NAMALWA (cell line): ENCODE results near the gene SMIM27.

Experiments
- DNase-seq: peaks from one replicate; pipeline ENCODE4 v3.0.0-alpha.2; 2015; ENCODE audit warnings: low spot score

SMIM27 gene

DNA sequence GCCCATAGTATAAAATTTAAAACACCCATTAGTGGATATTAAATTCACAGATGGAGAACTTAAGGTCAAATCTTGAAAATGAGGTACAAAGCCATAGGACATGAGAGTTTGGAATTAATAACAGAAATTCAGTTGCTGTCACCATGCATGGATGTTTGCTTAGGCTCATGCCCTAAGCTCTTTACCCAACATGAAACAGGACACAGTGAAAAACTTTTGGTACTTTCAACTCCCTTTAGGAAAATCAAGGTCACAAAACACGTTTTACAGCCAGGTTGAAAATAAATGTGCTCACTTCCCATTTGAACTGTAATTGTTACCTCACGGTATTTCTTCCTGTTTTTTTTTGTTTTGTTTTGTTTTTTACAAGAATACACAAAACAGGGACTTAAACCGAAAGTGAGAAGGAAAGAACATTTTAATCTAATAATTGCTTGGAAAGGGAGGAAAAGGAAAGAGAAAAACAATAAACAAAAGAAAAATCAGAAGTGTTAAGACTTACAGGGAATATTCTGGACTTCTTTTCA lies 6.3 kb downstream of the SMIM27 start:
- no peak for DNase-seq

- no peak for DNase-seq
These were observed 13.8 kb downstream of the SMIM27 start for GRCh38 chr9:32565967-32566366.

DNA sequence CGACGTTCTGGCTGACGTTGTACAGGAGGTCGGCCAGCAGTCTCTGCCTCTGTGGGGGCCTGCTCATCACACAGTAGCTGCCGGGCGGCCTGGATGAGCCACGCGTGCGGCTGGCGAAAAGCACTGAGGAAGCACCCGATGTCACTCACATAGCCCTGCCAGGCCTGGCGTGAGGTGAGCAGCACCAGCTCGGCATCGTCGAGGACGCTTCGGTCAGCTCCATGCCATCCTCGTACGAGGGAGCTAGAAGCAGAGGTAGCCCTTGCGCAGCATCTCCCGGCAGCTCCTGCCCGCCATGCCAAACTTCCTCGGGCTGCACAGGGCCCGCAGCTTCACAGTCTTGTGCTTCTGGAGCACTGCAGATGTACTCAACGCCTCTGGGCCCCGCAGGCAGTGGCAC lies 14.6 kb downstream of the SMIM27 start:
- no peak for DNase-seq

DNA sequence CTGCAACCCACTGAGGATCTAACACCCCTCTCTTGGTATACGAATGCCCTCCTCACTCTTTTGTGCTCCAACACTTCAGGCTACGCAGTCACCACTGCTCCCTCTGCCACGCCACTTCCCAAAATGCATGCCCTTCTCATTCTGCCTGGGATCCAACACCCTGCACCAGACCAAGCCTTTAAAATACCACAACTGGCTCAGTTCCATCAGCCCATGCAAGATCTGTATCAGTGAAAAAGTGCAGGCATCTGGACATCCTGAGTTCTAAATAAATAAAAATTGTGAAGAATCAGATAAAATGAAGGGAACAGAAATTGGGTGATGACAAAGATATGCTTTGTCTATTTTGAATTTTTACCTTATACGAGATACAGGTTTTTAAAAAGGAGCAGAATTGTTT lies 18.1 kb downstream of the SMIM27 start:
- DNase-seq: no peak

GRCh38 chr9:32571969-32572899 lies 20.1 kb downstream of the SMIM27 start:
- peak; percentile 93 for DNase-seq

DNA sequence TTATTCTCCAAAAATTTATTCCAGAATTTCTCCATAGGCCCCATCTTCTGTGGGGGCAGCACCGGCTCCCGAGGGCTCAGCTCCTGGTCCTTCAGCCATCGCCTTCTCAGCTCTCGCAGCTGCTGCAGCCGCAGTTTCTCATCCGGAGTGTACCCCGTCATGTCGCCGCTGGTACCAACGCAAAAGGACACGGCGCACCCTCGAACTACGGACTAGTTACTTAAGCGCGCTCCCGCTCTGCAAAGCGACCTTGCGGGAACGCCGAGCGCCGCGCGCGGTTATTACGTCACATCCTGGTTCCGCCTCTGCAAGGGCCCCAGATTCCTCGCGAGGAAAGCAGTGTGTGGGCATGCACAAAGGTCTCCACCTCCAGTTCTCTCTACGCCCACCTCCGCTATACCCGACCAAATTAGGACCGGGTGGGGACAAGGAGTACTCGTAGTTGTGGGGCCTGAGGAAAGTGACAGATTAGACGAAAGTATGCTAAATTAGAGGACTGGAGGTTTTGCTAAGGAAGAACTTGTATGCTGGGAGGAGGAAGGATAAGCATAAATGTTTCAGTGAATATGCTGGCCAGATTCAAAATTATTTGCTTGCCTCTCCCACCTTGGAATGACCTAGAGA lies 20.9 kb downstream of the SMIM27 start, which contains the start of gene NDUFB6:
NDUFB6 (minus strand) TSS at position 260 of the 624 bp plus-strand sequence; CDS start at position 161, 99 bp downstream.
- peak; percentile 98 for DNase-seq

DNA sequence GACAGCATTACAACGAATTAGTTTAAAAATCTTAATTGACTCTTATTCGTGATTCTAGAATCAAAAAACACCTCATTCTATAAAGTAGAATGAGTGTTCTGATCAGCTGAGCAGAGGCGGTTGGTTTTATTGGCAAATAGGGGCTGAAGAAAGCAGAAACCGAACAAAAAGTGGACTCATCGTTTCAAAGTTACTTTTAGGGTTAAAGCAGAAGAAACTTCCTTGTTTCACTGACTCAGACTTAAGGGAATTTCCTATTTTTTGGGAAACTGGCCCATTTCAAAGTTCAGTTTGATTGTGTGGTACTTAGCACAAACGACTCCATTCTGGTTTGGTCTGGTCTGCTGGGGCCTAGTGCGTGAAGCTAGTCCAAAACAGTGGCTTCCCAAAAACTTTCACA lies 21.7 kb downstream of the SMIM27 start:
- DNase-seq: no peak

- DNase-seq: peak; percentile 22
These were observed 22.7 kb downstream of the SMIM27 start for GRCh38 chr9:32574858-32575257.

- DNase-seq: no peak
These were observed 25.2 kb downstream of the SMIM27 start for GRCh38 chr9:32577316-32577715.

DNA sequence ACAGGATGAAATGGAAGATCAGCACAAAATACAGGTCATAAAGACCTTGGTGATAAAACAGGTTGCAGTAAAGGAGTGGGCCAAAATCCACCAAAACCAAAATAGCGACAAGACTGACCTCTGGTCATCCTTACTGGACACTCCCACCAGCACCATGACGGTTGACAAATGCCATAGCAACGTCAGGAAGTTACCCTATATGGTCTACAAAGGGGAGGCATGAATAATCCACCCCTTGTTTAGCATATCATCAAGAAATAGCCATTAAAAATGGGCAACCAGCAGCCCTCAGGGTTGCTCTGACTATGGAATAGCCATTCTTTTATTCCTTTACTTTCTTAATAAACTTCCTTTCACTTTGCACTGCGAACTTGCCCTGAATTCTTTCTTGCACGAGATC lies 26.8 kb downstream of the SMIM27 start:
- DNase-seq: no peak

DNA sequence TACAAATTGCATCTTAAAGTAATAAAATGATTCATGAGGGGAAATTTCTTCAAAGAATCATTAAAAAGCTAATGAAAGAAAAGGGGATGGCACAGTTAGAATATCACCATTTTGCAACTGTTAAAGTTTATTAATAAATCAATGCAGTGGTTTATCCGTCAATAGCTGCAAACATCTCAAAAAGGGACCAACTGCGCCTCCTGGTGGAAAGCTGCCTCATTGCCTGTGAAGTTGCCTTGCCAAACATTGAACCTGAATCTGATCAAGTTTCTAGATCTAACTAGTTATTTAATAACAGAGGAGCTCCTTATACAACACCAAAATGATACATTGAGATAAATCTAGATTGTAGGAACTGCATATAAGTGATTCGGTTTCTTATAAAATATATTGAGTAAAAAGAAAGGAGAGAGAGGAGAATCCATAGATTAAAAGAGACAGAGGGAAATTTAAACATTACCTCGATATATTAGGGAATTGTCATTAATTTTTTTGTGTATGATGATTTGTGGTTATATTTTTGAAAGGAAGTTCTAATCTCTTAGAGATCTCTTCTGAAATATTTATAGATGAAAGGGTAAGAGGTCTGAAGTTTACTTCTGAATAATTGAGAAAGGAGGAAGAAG lies 27.7 kb downstream of the SMIM27 start:
- DNase-seq: peak; percentile 83

DNA sequence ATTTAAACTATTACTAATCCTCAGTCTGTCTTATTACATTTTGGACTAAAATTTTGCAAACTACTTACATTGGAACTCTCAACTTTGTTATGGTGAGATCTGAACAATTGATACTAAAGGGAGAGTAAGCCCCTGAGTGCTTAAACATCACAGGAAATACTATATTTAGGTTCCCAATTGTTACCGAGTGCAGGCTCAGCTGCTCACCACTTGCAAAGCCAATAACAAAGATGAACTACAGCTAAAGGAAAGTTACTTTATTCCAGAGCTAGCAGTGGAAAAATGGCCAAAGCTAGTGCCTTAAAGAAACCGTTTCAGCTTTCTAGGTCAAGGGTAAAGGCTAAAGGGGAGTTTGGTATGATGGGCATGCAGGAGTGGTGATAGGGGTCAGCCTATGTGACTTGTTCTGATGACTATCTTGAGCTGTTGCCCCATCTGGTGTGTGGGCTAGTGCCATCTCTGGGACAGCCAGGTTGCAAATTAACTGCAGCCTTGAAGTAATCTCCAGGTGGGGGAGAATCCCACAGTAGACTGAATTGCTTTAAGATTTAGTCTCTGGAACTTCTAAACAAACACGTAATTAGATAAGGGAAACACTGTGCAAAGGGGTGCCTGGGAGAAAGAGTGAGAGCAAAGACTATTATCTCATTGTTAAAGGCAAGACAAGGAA lies 28.6 kb downstream of the SMIM27 start:
- no peak for DNase-seq

DNA sequence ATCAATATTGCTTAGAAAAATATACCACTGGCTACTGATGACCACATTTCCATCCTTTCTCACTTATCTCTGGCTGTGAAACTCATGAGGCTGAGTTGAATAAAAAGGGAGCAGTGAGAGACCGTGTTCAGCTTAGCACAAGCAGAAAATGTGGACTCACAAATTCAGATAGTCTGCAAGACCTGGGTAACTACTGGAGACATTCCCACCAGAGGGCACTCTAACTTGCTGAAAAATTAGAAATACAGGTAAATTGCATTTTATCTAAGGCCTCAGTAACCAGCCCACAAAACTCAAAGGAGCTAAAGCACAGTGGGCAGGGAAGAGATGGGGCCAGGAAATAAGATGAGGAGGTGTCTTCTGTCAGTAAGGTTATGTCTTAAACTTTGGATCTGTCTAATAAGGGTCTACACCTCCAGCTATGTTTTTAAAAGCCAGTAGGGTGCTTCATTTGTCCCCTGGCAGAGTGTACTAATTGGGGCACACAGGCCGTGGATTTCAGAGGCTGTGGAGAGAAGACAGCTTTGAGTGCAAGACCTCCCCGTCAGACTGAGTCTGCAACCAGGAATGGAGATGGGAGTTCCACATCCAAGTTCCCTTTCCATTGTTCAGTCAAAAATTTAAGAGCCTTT lies 29.5 kb downstream of the SMIM27 start:
- DNase-seq: peak; percentile 75

GRCh38 chr9:32584784-32585183 lies 32.7 kb downstream of the SMIM27 start:
- no peak for DNase-seq

DNA sequence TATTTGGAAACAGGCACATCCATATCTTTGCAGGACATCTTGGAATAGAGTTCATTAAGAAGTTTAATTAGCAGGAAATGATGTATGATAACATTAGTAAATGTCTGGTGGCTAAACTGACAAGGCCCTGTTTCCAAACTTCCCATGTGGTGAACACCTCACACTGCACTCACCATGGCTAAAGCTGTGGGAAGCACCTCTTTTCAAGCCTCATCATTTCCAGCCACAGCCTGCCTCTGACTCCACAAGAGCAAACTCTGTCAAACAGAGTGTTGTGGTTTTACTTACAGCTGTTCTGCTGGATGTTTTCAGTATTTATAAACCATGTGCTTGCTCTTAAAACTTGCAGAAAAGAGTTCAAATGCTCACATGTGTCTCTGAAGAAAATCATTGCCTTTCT lies 35.8 kb downstream of the SMIM27 start:
- DNase-seq: no peak

DNA sequence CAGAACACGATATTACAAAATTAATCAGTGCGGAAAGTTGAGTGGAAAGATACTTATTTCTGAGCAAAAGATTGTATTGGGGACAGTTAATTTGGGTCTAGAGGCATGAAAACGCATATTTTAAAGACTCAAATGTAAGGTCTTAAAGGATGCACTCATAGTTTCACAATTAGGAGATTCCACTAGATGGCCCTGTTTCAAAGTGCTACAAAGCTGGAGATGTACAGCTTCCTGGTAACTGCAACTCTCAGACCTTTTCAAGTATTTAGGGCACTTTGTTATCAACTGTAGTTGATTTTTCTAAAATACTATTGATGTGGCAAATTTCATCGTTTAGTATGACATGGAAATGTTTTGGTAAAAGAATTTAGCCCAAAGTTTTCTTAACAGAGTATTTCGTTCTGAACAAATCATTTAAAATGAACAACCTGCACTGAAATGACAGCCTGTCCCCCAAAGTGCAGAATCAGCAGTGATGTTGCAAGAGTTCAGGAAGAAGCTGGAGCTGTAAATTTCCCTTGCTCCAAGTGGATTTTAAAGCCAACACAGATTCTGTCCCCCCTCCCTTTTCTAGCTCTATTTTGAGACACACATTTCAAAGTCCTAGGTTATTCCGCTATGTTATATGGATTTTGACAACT lies 37.1 kb downstream of the SMIM27 start:
- peak; percentile 64 for DNase-seq

GRCh38 chr9:32590476-32590875 lies 38.3 kb downstream of the SMIM27 start:
- no peak for DNase-seq

GRCh38 chr9:32590898-32591297 lies 38.8 kb downstream of the SMIM27 start:
- no peak for DNase-seq

DNA sequence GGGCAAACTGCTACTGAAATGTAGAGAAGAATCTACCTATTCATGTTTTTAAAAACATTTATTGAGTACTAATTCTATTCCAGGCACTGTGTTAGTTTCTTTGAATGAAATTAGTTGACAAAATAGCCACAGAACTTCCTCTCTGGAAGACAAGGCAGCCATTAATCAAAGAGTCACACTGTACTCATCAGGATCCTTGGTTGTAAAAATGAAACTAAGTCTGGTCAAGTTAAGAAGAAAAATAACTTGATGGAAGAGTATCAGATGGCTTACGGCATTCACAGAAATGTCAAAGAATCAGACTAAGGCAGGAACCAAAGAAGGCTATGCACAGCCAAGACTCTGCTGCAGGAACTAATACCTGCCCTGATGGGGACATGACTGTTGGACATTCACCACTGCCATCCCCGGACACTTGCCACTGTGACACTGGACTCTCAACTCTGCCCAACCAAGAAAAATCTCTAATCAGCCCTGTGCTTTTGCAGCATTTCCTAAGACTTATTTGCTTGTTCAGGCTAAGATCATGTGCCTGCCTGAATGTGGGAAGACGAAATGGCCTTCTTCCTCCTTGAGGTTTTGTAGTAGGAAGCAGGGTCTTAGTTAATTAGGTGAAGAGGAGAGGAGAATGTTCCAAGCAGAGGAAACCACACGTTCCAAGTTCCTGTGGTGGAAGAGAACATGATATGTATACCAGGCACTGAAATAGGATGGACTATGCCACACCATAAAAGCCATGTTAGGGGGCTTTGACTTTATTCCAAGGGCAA lies 44.2 kb downstream of the SMIM27 start:
- DNase-seq: no peak

DNA sequence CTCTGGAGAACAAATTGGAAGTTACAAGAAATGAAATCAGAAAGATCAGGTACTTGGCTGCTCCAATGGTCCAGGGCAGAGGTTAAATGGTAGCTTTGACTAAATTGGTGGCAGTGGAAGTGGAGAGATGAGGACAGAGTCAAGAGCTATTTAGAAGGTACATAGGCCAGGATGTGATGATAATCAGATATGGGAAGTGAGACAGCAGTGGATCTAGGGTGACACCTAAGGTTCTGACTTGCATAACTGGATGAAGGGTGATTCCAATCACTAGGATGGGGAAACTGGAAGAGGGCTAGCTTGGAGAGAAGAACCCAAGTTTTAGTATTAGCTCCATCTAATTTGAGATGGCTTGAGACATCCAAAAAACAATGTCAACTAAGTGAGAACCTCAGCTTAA lies 44.8 kb downstream of the SMIM27 start:
- no peak for DNase-seq
